ENCODE data around the gene EED.

DNA sequence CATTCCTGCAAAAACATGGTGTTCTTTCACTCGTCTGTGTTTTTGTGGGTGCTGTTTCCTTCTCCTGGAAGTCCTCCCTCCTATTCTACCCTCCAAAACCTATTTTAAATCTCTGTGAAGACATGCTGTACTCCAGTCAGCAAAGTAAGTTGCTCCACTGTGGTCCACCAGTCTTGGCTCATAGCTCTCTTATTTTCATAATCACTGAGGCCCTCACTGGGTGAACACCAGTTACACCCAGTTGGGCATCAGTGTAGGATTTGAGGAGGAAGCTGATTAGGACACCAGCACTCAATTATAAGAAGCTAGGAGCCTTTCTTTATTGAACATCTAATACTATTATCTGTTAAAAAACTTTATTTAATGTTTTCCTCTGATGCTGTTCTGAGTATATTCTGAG, 23.9 kb upstream of the EED start:
- TF ChIP-seq POLR2A (IDR thresholded peaks at IDR 0.05; ENCODE audit: low read length) (no peak), GATA1 (IDR thresholded peaks at IDR 0.05; ENCODE audit: low read depth, low read length) (no peak)

Measured in erythroblast (primary cell).